Measurements from ENCODE around the gene HOXC12.

- TF ChIP-seq CTCF (IDR thresholded peaks at IDR 0.05), result no peak
- TF ChIP-seq POLR2AphosphoS5 (IDR thresholded peaks at IDR 0.05; ENCODE audit: low read depth, low read length), result no peak
- no peak for TF ChIP-seq REST (IDR thresholded peaks at IDR 0.05; ENCODE audit: insufficient read depth in 1 of 2, low read depth in 2 of 2, low read length in 1 of 2)
Observed at GRCh38 chr12:53972722-53973235, 18.1 kb downstream of the HOXC12 start, which contains the start of gene HOXC11.

Measured in Panc1 (cell line).